Activated gamma-delta T cell (primary cell): Measurements from ENCODE around the gene LRPAP1.
"Not testable (repeated sequence)": the region's sequence is repeated elsewhere in the genome, so short reads cannot be mapped to it uniquely, and the experiment has no call there.

ENCODE experiments used
- DNase-seq: peaks from one replicate; lab custom pipeline; 2025; lab: John Stamatoyannopoulos, UW

Gene LRPAP1

GRCh38 chr4:3461515-3462291 lies 70.5 kb downstream of the LRPAP1 start:
- DNase-seq, result no peak

GRCh38 chr4:3460926-3461325 lies 71.3 kb downstream of the LRPAP1 start:
- DNase-seq, result no peak

- not testable (repeated sequence) for DNase-seq
Measured at GRCh38 chr4:3459156-3459555, 73.1 kb downstream of the LRPAP1 start.

- no peak for DNase-seq
Measured at GRCh38 chr4:3458371-3458770, 73.9 kb downstream of the LRPAP1 start.

- not testable (repeated sequence) for DNase-seq
Measured at GRCh38 chr4:3455596-3455995, 76.6 kb downstream of the LRPAP1 start.
